Central memory CD4-positive, alpha-beta T cell (primary cell): ENCODE results near the gene HES5.

Experiments
- DNase-seq: peaks from one replicate; pipeline ENCODE4 v3.0.0; 2022

HES5 gene

GRCh38 chr1:2546515-2547209 lies 16.6 kb upstream of the HES5 start:
- peak; percentile 84 for DNase-seq

GRCh38 chr1:2545754-2546514 lies 15.9 kb upstream of the HES5 start:
- peak; percentile 89 for DNase-seq

- no peak for DNase-seq
Measured at GRCh38 chr1:2544875-2545640, 15.0 kb upstream of the HES5 start.

- DNase-seq, result no peak
Measured at GRCh38 chr1:2544093-2544874, 14.2 kb upstream of the HES5 start.

GRCh38 chr1:2543543-2544092 lies 13.6 kb upstream of the HES5 start:
- no peak for DNase-seq

- no peak for DNase-seq
Measured at GRCh38 chr1:2542246-2542915, 12.3 kb upstream of the HES5 start.

GRCh38 chr1:2541619-2542245 lies 11.7 kb upstream of the HES5 start:
- no peak for DNase-seq

GRCh38 chr1:2540816-2541492 lies 10.9 kb upstream of the HES5 start:
- DNase-seq, result no peak

GRCh38 chr1:2539312-2539907 lies 9.3 kb upstream of the HES5 start:
- no peak for DNase-seq

GRCh38 chr1:2538872-2539271 lies 8.8 kb upstream of the HES5 start:
- no peak for DNase-seq

- no peak for DNase-seq
Measured at GRCh38 chr1:2538376-2538775, 8.3 kb upstream of the HES5 start.

GRCh38 chr1:2537784-2538115 lies 7.7 kb upstream of the HES5 start:
- no peak for DNase-seq

- no peak for DNase-seq
Measured at GRCh38 chr1:2535981-2536380, 5.9 kb upstream of the HES5 start.

- no peak for DNase-seq
Measured at GRCh38 chr1:2535455-2535854, 5.4 kb upstream of the HES5 start.

- no peak for DNase-seq
Measured at GRCh38 chr1:2534687-2535441, 4.8 kb upstream of the HES5 start.

- no peak for DNase-seq
Measured at GRCh38 chr1:2534315-2534686, 4.2 kb upstream of the HES5 start.

- no peak for DNase-seq
Measured at GRCh38 chr1:2533365-2533764, 3.3 kb upstream of the HES5 start.

- no peak for DNase-seq
Measured at GRCh38 chr1:2532485-2533160, 2.6 kb upstream of the HES5 start.
